GM23338 (cell line): Measurements from ENCODE around the gene SPAG16. TPM values are rescaled to one million over a fixed set of nuclear protein-coding genes. Genes with fewer than 3 reads are reported as not detected.

Experiments used
- ATAC-seq: fragments of 200-7000 bp; cut with Tn5 transposase; 3 replicates; pipeline ENCODE4 v1.9.1; 2020
- DNase-seq: peaks from one replicate; pipeline ENCODE4 v3.0.0-alpha.2; 2015; ENCODE audit warnings: low spot score
- H2AFZ ChIP-seq: fragments of 200-600 bp; sonication (generic); 2 replicates; pipeline ENCODE4 v1.8.0; 2016; ENCODE audit warnings: antibody characterized with exemption, mild to moderate bottlenecking, moderate library complexity
- H3F3A ChIP-seq: fragments of 200-600 bp; sonication (generic); replicated peaks from 2 replicates; pipeline ENCODE4 v1.8.0; 2017; ENCODE audit warnings: antibody characterized with exemption, mixed run types, low read depth
- H3K27ac ChIP-seq: fragments of 200-600 bp; sonication (generic); 2 replicates; pipeline ENCODE4 v1.6.1; 2016; ENCODE audit warnings: low read depth
- H3K27me3 ChIP-seq: fragments of 200-600 bp; sonication (generic); 2 replicates; pipeline ENCODE4 v1.8.0; 2016; ENCODE audit warnings: mild to moderate bottlenecking, mixed run types, moderate library complexity; ENCODE audit not compliant: insufficient read depth
- H3K36me3 ChIP-seq: fragments of 200-600 bp; sonication (generic); 2 replicates; pipeline ENCODE4 v1.8.0; 2016; ENCODE audit warnings: mild to moderate bottlenecking; ENCODE audit not compliant: insufficient read depth
- H3K4me1 ChIP-seq: fragments of 200-600 bp; sonication (generic); 2 replicates; pipeline ENCODE4 v1.8.0; 2016; ENCODE audit warnings: mild to moderate bottlenecking, moderate library complexity; ENCODE audit not compliant: insufficient read depth
- H3K4me2 ChIP-seq: fragments of 200-600 bp; sonication (generic); 2 replicates; pipeline ENCODE4 v1.7.1; 2017; ENCODE audit warnings: mixed run types
- H3K4me3 ChIP-seq: fragments of 200-600 bp; sonication (generic); 2 replicates; pipeline ENCODE4 v1.6.1; 2016; ENCODE audit warnings: mixed run types
- H3K79me2 ChIP-seq: fragments of 200-600 bp; sonication (generic); replicated peaks from 2 replicates; pipeline ENCODE4 v1.8.0; 2017; ENCODE audit warnings: mild to moderate bottlenecking; ENCODE audit not compliant: insufficient read depth
- H3K9me2 ChIP-seq: fragments of 200-600 bp; sonication (generic); 2 replicates; pipeline ENCODE4 v1.8.0; 2017; ENCODE audit not compliant: insufficient read depth
- H4K20me1 ChIP-seq: fragments of 200-600 bp; sonication (generic); replicated peaks from 2 replicates; pipeline ENCODE4 v1.8.0; 2017; ENCODE audit warnings: mild to moderate bottlenecking; ENCODE audit not compliant: insufficient read depth
- H3K27ac Mint-ChIP-seq: 2 replicates; pipeline ENCODE4 v1.8.0; 2020; ENCODE audit warnings: inconsistent platforms, mild to moderate bottlenecking, moderate library complexity, mixed read lengths
- H3K27me3 Mint-ChIP-seq: 3 replicates; pipeline ENCODE4 v1.8.0; 2022; ENCODE audit warnings: low read depth, mild to moderate bottlenecking, moderate library complexity, mixed read lengths, inconsistent platforms; ENCODE audit not compliant: insufficient read depth, poor library complexity
- H3K36me3 Mint-ChIP-seq: 3 replicates; pipeline ENCODE4 v1.8.0; 2021; ENCODE audit warnings: low read depth, mild to moderate bottlenecking, inconsistent platforms, moderate library complexity, mixed read lengths
- H3K4me1 Mint-ChIP-seq: 3 replicates; pipeline ENCODE4 v1.8.0; 2020; ENCODE audit warnings: mild to moderate bottlenecking, inconsistent platforms, mixed read lengths
- H3K4me3 Mint-ChIP-seq: 3 replicates; pipeline ENCODE4 v1.8.0; 2021; ENCODE audit warnings: moderate library complexity, mild to moderate bottlenecking, inconsistent platforms, mixed read lengths
- H3K9me3 Mint-ChIP-seq: 3 replicates; pipeline ENCODE4 v1.8.0; 2020; ENCODE audit warnings: moderate library complexity, mild to moderate bottlenecking, inconsistent platforms, mixed read lengths
- CREB1 ChIP-seq: fragments of 250-450 bp; sonication (Bioruptor Pico); IDR thresholded peaks from 2 replicates; pipeline ENCODE4 v1.5.0; 2020; ENCODE audit warnings: low read depth, mild to moderate bottlenecking, moderate library complexity
- ETS1 ChIP-seq: IDR thresholded peaks from 2 replicates; pipeline ENCODE4 v1.6.1; 2016; ENCODE audit warnings: antibody characterized with exemption
- EZH2 ChIP-seq: fragments of 200-600 bp; sonication (generic); IDR thresholded peaks from one replicate; pipeline ENCODE4 v1.8.0; 2017; ENCODE audit warnings: antibody characterized with exemption, mild to moderate bottlenecking, low read depth; ENCODE audit not compliant: unreplicated experiment
- EZH2phosphoT487 ChIP-seq: fragments of 200-600 bp; sonication (generic); IDR thresholded peaks from one replicate; pipeline ENCODE4 v1.8.1; 2018; ENCODE audit warnings: antibody characterized with exemption; ENCODE audit not compliant: unreplicated experiment
- JUNB ChIP-seq: IDR thresholded peaks from one replicate; pipeline ENCODE4 v1.6.1; 2016; ENCODE audit warnings: antibody characterized with exemption; ENCODE audit not compliant: unreplicated experiment
- NANOG ChIP-seq: IDR thresholded peaks from 2 replicates; pipeline ENCODE4 v1.6.1; 2016; ENCODE audit warnings: antibody characterized with exemption, borderline replicate concordance
- POLR2AphosphoS5 ChIP-seq: IDR thresholded peaks from 2 replicates; pipeline ENCODE4 v1.6.1; 2016; ENCODE audit warnings: antibody characterized with exemption, low read depth
- STAT1 ChIP-seq: IDR thresholded peaks from one replicate; pipeline ENCODE4 v1.6.1; 2016; ENCODE audit warnings: antibody characterized with exemption; ENCODE audit not compliant: unreplicated experiment
- ZNF331 ChIP-seq: fragments of 250-450 bp; sonication (Bioruptor Pico); IDR thresholded peaks from 2 replicates; pipeline ENCODE4 v1.5.0; 2020; ENCODE audit warnings: low read depth, mild to moderate bottlenecking, moderate library complexity
- polyA plus RNA-seq: library from polyadenylated mRNA; unstranded; fragments of >200 nt; fragmentation: Nextera tagmentation; extraction: Ambion mirVana; gene quantifications from 2 replicates; pipeline ENCODE4 v1.2.1, GENCODE V29; 2016
- total RNA-seq: library from RNA; depleted of rRNA; stranded (reverse); fragments of >200 nt; shearing (Covaris generic); gene quantifications from 2 replicates; pipeline ENCODE4 v1.2.3, GENCODE V29; 2014
- TF ChIP-seq, protein P1 (sequence below), 2 experiments: fragments of 200-600 bp in 1 of 2; sonication (generic) in 1 of 2; conservative IDR thresholded peaks; 2 replicates each; pipeline versions ENCODE4 v1.5.1 to v1.6.1; 2016 to 2017; ENCODE audit warnings: antibody characterized with exemption in 2 of 2, low read depth in 2 of 2, mild to moderate bottlenecking in 2 of 2, moderate library complexity in 1 of 2

SPAG16 gene
- total and polyA plus RNA-seq, 2 experiments from 2014 or later, result 19.7 to 47.8 TPM

GRCh38 chr2:213722565-213722964, 438.3 kb downstream of the SPAG16 start (continued):
- TF ChIP-seq, protein P1, sequence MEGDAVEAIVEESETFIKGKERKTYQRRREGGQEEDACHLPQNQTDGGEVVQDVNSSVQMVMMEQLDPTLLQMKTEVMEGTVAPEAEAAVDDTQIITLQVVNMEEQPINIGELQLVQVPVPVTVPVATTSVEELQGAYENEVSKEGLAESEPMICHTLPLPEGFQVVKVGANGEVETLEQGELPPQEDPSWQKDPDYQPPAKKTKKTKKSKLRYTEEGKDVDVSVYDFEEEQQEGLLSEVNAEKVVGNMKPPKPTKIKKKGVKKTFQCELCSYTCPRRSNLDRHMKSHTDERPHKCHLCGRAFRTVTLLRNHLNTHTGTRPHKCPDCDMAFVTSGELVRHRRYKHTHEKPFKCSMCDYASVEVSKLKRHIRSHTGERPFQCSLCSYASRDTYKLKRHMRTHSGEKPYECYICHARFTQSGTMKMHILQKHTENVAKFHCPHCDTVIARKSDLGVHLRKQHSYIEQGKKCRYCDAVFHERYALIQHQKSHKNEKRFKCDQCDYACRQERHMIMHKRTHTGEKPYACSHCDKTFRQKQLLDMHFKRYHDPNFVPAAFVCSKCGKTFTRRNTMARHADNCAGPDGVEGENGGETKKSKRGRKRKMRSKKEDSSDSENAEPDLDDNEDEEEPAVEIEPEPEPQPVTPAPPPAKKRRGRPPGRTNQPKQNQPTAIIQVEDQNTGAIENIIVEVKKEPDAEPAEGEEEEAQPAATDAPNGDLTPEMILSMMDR (conservative IDR thresholded peaks at IDR 0.05; ENCODE audit: low read depth in 2 of 2), result no peak
- TF ChIP-seq POLR2AphosphoS5, result no peak
- no peak for TF ChIP-seq NANOG
- no peak for TF ChIP-seq CREB1 (CRISPR knock-in tag)

DNA sequence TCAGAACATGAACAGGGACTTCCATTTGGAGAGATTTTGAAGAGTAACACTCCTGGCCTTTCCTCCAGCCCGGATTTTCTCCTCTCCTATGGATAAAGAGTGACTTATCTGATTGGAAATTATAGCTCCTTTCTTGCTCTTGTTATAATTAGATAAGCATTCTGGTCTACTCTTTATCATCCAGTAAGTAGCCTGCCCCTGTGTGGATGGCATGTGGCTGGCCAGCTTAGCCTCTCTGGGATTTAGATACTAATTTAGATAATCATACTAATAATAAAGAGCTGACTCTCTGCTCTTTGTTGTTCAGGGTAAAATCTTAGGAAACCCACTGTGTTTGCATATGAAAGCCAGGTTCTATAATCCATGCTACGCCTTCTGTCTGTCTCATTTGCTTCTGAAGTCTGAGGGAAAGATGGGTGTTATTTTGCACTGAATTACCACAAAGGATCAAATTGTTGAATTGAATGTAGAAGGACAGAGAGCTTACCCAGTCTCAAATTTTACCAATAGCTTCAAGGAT, 438.8 kb downstream of the SPAG16 start:
- no peak for TF ChIP-seq POLR2AphosphoS5
- TF ChIP-seq, protein P1 (conservative IDR thresholded peaks at IDR 0.05; ENCODE audit: low read depth in 2 of 2), result peak; percentile 27 to 38; a peak in 3 of 4 replicates
- H3F3A ChIP-seq, result no peaks in the 10 kb centered on the region
- peaks cover 11% of the 10 kb centered on the region; the same call in 2 of the 3 replicates for H3K9me3 Mint-ChIP-seq
- peak overlapping the region; percentile 65; the same call in 1 of the 2 replicates for H3K27ac ChIP-seq
- H3K4me1 Mint-ChIP-seq, result peaks cover 20% of the 10 kb centered on the region
- peaks cover 2% of the 10 kb centered on the region for H3K27me3 Mint-ChIP-seq
- H3K9me2 ChIP-seq, result no peaks in the 10 kb centered on the region
- H3K4me3 Mint-ChIP-seq, result no peak overlapping the region
- no peaks in the 10 kb centered on the region for H3K79me2 ChIP-seq
- DNase-seq (peak; percentile 12), ATAC-seq (peak; percentile 54)
- no peaks in the 10 kb centered on the region for H3K27me3 ChIP-seq
- H3K36me3 ChIP-seq, result no peaks in the 10 kb centered on the region
- 0 out of 2 replicates have a peak overlapping the region, but pooled peaks have one; percentile 33 for H3K4me2 ChIP-seq
- H4K20me1 ChIP-seq, result no peaks in the 10 kb centered on the region
- no peak overlapping the region for H3K4me3 ChIP-seq
- peaks cover 9% of the 10 kb centered on the region; the same call in 2 of the 3 replicates for H3K36me3 Mint-ChIP-seq
- peaks cover 18% of the 10 kb centered on the region for H3K4me1 ChIP-seq
- peak overlapping the region; percentile 19 for H3K27ac Mint-ChIP-seq
- peak overlapping the region; percentile 64; the same call in 1 of the 2 replicates for H2AFZ ChIP-seq

DNA sequence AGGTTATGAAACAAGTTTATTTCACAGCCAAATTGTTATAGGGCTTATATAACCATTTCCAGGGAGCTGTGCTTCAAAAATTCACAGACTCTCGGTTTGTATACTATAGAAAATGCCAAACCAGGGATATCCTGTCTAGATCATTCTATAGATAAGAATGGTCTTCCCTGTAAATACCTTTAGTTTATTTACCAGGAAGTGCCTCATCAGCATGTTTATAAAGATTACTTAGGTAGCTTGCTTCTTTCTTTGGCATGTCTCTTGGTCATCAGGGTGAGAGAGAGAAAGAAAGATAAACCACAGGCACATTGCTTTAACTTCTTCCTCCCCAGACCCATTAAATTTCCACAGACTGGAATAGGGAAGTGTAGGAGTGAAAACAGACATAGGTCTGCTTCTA, 439.4 kb downstream of the SPAG16 start:
- no peaks in the 10 kb centered on the region for H3F3A ChIP-seq
- H3K9me3 Mint-ChIP-seq, result peaks cover 10% of the 10 kb centered on the region; the same call in 2 of the 3 replicates
- no peaks in the 10 kb centered on the region for H3K36me3 ChIP-seq
- peaks cover 2% of the 10 kb centered on the region for H3K27me3 Mint-ChIP-seq
- H3K36me3 Mint-ChIP-seq, result peaks cover 9% of the 10 kb centered on the region; the same call in 1 of the 3 replicates
- ATAC-seq (no peak), DNase-seq (peak; percentile 8)
- peak overlapping the region; percentile 64 for H2AFZ ChIP-seq
- peak overlapping the region; percentile 33; the same call in 1 of the 2 replicates for H3K4me2 ChIP-seq
- H3K27me3 ChIP-seq, result no peaks in the 10 kb centered on the region
- H3K9me2 ChIP-seq, result no peaks in the 10 kb centered on the region
- H4K20me1 ChIP-seq, result no peaks in the 10 kb centered on the region
- peak overlapping the region; percentile 65; the same call in 1 of the 2 replicates for H3K27ac ChIP-seq
- H3K4me3 Mint-ChIP-seq, result no peak overlapping the region
- H3K4me1 Mint-ChIP-seq, result peaks cover 20% of the 10 kb centered on the region
- no peaks in the 10 kb centered on the region for H3K79me2 ChIP-seq
- H3K27ac Mint-ChIP-seq, result peak overlapping the region; percentile 51
- no peak overlapping the region for H3K4me3 ChIP-seq
- peaks cover 18% of the 10 kb centered on the region for H3K4me1 ChIP-seq
- TF ChIP-seq NANOG (no peak), EZH2 (no peak), CREB1 (CRISPR knock-in tag) (no peak), ETS1 (no peak), JUNB (no peak), ZNF331 (CRISPR knock-in tag) (no peak), POLR2AphosphoS5 (no peak), STAT1 (no peak), EZH2phosphoT487 (no peak)
